Uterus (tissue), 2 donors: Measurements from ENCODE around the gene PRPF40A.
"Not testable (repeated sequence)": the region's sequence is repeated elsewhere in the genome, so short reads cannot be mapped to it uniquely, and the experiment has no call there.

Experiments
- POLR2A ChIP-seq, 2 donors: fragments of 450-650 bp; IDR thresholded peaks; one replicate each; pipeline ENCODE4 v1.6.1; 2016; ENCODE audit warnings: antibody characterized with exemption in 2 of 2, mild to moderate bottlenecking in 1 of 2, moderate library complexity in 1 of 2
- TF ChIP-seq, protein P1 (sequence below), 4 experiments: fragments of 200-600 bp in 2 of 4; fragments of 450-650 bp in 2 of 4; sonication (generic) in 2 of 4; IDR thresholded peaks; one replicate each; pipeline ENCODE4 v1.5.1; 2016 to 2019; ENCODE audit warnings: antibody characterized with exemption in 4 of 4, mild to moderate bottlenecking in 2 of 4, moderate library complexity in 1 of 4

GRCh38 chr2:152763208-152763607 is 45.9 kb upstream of the PRPF40A start:
- TF ChIP-seq, protein P1, sequence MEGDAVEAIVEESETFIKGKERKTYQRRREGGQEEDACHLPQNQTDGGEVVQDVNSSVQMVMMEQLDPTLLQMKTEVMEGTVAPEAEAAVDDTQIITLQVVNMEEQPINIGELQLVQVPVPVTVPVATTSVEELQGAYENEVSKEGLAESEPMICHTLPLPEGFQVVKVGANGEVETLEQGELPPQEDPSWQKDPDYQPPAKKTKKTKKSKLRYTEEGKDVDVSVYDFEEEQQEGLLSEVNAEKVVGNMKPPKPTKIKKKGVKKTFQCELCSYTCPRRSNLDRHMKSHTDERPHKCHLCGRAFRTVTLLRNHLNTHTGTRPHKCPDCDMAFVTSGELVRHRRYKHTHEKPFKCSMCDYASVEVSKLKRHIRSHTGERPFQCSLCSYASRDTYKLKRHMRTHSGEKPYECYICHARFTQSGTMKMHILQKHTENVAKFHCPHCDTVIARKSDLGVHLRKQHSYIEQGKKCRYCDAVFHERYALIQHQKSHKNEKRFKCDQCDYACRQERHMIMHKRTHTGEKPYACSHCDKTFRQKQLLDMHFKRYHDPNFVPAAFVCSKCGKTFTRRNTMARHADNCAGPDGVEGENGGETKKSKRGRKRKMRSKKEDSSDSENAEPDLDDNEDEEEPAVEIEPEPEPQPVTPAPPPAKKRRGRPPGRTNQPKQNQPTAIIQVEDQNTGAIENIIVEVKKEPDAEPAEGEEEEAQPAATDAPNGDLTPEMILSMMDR (IDR thresholded peaks at IDR 0.05): not testable (repeated sequence)
- TF ChIP-seq POLR2A (IDR thresholded peaks at IDR 0.05): not testable (repeated sequence)
